ENCODE results near the gene ATF4.

ATF4 gene

DNA sequence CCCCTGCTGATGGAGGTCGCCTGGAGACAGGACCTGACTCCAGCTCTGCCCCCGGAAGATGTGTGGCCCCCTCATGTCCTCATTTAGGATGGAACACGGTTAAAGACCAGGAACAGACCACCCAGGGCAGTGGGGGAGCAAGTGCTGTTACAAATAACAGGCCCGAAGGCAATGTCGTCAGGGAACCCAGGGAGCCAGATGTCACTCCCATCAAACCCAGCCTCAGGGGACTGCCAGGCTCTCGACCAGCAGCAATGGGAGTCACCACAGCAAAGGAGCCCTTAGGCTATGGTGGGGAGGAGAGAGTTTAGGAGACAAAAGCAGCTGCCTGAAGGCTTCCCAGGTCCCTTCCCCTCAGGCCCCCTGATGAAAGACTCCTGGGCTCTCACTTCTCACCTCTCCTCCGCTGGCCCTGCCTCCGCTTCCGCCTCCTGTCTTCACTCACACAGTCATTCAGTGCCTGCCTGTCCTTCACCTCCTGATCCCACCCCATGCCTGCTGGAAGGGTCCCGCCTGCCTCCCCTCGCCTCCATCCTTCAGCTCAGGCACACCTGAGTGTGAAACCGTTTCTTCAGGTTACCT is 7.8 kb downstream of the ATF4 start:
- no peak for DNase-seq (ENCODE audit: low read depth in 1 of 2, low spot score in 1 of 2)

- DNase-seq (ENCODE audit: low read depth in 1 of 2, low spot score in 1 of 2) = peak; percentile 87
Measured at GRCh38 chr22:39528681-39529486, 8.5 kb downstream of the ATF4 start.

DNA sequence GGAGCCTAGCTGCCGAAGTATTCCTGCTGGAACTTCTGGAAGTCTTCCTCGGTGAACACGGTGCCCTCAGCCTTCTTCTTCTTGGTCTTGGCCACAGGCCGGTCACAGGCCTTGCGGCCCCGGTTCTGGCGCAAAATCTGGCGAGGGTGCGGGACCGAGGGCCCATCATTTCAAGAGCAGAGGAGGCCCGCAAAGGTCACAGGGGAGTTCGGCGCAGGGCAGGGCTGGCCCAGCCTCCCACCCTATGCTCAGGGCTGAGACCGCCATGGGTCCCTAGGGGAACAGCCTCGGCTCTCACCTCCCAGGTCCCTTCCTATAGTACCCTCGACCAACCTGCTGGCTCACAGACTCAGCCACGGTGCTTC is 9.1 kb downstream of the ATF4 start:
- no peak for DNase-seq (ENCODE audit: low read depth in 1 of 2, low spot score in 1 of 2)

DNA sequence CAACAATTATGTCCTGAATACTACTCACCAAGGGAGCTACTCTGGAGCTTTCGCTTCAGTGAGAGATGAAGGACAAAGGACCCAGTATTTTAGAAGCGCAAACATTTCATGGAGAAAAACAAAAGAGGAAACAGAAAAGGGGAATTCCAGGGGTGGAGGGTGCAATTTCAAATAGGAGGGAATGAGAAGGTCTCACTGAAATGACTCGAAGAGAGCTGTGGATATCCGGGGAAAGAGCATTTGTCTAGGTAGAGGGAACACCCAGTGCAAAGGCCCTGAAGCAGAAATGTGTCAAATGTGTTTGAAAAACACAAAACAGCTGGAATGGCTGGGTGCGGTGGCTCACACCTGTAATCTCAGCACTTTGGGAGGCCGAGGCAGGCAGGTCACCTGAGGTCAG is 9.8 kb downstream of the ATF4 start:
- DNase-seq (ENCODE audit: low read depth in 1 of 2, low spot score in 1 of 2) = no peak

DNA sequence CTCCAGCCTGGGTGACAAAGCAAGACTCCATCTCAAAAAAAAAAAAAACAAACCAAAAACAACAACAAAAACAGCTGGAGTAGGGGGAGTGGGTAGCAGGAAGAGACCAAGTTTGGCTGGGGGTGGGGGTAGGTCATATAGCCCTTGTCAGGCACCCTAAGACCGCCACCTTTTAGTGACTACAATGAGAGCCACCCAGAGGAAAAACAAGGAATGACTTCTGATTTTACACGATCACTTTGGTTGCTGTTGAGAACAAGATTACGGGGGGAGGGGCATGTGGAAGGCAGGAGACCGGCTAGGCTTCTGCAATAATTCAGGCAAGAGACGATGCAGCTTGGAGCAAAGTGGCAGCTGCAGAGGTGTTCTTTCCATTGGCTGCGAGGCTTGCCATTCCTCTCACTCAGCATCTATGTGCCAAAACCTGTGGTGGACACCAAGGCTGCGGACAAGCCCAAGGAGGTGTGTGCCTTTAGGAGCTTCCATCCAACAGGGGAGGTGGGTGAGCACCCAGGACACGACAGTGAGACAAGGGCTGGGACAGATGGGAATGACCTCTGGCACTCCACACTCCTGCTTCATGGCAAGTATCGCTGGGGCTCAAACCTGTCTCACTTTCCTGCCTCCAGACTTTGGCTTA is 10.4 kb downstream of the ATF4 start:
- no peak for DNase-seq (ENCODE audit: low read depth in 1 of 2, low spot score in 1 of 2)

GRCh38 chr22:39532215-39533073 is 12.1 kb downstream of the ATF4 start, which contains the start of gene RPS19BP1:
Gene RPS19BP1 (minus strand): TSS chr22:39532748. CDS start chr22:39532738, 10 bp downstream.
- DNase-seq (ENCODE audit: low read depth in 1 of 2, low spot score in 1 of 2) = peak; percentile 98

DNA sequence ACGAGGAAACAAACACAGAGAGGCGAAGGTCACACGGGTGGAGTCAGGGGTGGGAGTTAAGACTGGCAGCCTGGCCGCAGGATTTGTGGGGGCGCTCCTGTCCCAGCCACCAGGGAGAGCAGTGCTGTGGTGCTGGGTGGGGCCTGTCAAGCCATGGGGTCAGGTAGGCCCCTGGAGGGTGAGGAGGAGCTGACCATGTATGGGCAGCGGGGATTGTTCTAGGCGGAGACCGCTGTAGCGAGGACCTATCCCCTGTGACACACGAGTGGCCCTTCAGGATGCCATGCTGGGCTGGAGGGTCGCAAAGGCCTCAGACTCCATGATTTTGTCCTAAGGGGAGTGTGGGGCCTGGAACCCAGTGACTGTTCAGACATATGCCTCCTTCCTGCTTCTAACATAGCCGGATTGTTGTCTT is 13.7 kb downstream of the ATF4 start:
- no peak for DNase-seq (ENCODE audit: low read depth in 1 of 2, low spot score in 1 of 2)

DNA sequence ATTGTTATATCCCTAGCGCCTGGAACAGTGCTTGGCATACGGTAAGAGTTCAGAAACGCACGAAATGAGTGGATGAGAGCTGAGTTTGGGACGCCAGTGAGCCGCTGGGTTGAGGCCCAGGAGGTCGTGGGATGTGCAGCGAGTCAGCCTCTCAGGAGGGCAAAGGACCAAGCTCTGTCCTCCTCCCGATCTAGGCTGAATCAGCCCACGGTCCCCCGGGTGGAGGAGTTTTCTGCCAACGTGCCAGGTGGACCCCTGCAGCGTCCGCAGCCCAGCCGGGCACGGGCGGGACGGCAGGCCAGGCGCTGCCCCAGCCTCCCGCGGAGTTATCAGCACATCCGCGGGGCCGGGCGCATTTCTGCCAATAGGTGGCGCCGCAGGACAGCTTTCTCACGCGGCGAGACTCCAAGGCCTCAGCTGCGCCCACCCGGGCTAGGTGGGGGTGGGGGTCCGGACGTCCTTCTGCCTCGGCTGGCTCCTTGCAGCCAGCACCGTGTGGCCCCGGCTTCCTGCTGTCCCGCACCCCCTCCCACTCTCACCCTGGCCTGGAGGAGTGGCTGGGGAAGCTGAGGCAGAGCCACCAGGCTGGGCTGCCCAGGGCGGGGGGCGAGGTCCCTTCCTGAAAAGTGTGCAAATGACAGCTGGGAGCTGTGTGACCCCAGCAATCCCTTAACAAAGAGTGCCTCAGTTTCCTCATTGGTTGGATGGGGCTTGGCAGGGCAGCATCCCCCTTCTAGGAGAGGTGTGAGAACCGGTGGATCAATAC is 14.4 kb downstream of the ATF4 start:
- peak; percentile 68 to 69 for DNase-seq (ENCODE audit: low read depth in 1 of 2, low spot score in 1 of 2)

DNA sequence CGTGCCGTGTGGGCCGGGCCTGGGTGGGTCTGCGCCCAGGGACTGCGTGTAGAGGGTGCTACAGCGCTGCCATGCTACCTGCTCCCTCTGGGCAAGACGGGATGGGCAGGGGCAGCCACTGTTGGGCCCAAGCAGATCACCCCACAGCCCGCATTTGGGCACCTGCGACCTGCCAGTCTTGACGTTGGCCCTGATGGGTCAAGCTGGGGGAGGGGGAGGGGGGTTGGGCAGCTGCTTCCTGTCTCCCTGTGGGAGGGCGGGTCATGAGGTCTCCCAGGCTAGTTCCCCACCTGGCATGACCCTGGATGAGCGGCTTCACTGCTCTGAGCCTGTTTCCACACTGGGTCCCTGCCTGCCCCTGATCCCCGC is 15.0 kb downstream of the ATF4 start:
- DNase-seq (ENCODE audit: low read depth in 1 of 2, low spot score in 1 of 2) = no peak

GRCh38 chr22:39535831-39536449 is 15.6 kb downstream of the ATF4 start:
- DNase-seq (ENCODE audit: low read depth in 1 of 2, low spot score in 1 of 2) = no peak

DNA sequence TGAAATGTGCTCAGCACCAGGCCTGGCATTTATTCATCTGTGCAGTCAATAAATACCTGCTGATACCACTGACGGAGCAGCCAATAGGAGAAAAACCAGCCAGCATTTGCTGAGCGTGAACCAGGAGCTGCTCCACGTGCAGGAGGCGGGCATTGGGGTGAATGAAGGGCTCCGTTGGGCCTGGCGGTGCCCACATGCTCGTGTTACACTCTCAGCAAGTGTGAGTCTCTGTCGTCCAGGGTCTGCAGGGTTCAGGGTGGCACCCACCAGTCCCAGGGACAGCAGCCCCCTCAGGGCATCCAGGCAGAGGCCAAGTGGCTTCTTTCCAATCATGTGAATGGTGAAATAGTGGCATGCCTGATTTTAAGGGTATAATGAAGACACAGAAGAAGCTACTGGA is 16.3 kb downstream of the ATF4 start:
- DNase-seq (ENCODE audit: low read depth in 1 of 2, low spot score in 1 of 2) = no peak

GRCh38 chr22:39537975-39538374 is 17.6 kb downstream of the ATF4 start:
- no peak for DNase-seq (ENCODE audit: low read depth in 1 of 2, low spot score in 1 of 2)

GRCh38 chr22:39543095-39543494 is 22.7 kb downstream of the ATF4 start:
- DNase-seq (ENCODE audit: low read depth in 1 of 2, low spot score in 1 of 2) = no peak

DNA sequence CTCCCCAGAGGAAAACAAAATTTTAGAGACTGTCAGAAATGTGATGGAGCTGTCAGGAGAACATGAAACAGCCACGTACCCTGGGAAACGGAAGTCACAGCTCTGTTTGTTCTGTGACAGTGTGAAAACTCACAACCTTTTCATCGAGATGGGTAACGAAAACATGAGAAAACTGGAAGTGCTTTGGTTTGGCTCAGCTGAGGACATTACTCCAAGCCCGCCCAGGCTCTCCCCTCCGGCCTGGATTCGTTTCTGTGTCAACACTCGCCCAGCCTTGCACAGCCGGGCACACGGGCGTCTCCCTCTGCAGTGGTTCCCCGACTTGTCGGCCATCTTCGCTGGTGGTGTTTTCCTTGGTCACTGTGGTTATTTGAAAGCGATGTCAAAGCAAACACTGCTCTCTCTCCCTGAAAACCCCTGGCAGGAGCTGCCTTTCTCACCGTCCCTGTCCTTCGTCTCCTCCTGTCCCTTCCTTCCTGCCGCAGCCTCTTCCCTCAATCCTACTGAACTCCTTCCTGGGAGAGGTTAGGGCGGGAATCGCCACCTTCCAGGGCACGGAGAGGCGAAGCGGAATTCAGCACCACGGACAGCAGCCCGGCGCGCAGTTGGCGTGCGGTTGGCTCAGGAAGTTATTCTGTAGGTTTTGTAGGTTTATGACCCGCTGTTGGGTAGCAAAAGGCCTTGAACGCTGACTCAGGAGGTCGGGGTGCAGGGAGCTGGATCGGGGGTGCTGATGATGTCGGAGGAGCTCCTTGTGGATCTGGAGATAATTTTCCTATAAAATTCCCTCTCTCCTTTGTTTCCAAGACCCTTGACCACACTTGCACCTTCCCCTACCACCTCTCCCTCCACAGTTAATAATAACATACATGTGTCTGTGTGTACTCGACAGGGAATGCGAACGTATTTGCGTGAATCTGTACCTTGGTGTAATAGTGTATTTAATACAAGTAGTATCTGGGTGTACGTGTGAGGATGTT is 25.3 kb downstream of the ATF4 start:
- peak in 1 of 2 donors; percentile 52 for DNase-seq (ENCODE audit: low read depth in 1 of 2, low spot score in 1 of 2)

GRCh38 chr22:39546889-39547586 is 26.7 kb downstream of the ATF4 start:
- no peak for DNase-seq (ENCODE audit: low read depth in 1 of 2, low spot score in 1 of 2)

DNA sequence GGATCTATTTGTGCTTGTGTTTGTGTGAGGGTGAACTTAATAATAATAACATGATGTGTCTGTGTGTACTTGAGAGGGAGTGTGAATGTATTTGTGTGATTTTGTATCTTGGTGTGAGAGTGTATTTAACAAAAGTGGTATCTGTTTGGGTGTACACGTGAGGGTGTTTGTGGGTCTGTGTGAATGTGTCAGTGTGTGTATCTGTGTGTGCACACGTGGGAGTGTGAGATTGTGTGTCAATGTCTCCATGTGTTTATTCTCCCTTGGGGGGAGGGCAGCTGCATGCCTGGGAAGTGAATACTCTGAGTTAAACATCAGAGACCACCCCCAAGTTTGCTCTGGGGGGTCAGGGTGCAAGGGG is 27.2 kb downstream of the ATF4 start:
- DNase-seq (ENCODE audit: low read depth in 1 of 2, low spot score in 1 of 2) = no peak

- no peak for DNase-seq (ENCODE audit: low read depth in 1 of 2, low spot score in 1 of 2)
Measured at GRCh38 chr22:39553429-39553828, 33.1 kb downstream of the ATF4 start.

- DNase-seq (ENCODE audit: low read depth in 1 of 2, low spot score in 1 of 2) = no peak
Measured at GRCh38 chr22:39554151-39554550, 33.8 kb downstream of the ATF4 start.

Data from activated T-helper 1 cell treated with anti-CD3 and anti-CD28 coated beads, Interleukin-2, amount 50 U/mL, for 16 hours (primary cell).